Amniotic epithelial cell (primary cell): ENCODE data around the gene DVL1.

Experiments
- DNase-seq: peaks from one replicate; pipeline ENCODE4 v3.0.0-alpha.2; 2010; ENCODE audit warnings: low read depth

The DVL1 gene

GRCh38 chr1:1310476-1311053 lies 38.7 kb downstream of the DVL1 start:
- DNase-seq: no peak

- no peak for DNase-seq
These were observed 39.2 kb downstream of the DVL1 start for GRCh38 chr1:1310109-1310385.

- DNase-seq: no peak
These were observed 39.7 kb downstream of the DVL1 start for GRCh38 chr1:1309251-1310108.

GRCh38 chr1:1308756-1309250 lies 40.4 kb downstream of the DVL1 start:
- DNase-seq: no peak

- peak; percentile 90 for DNase-seq
These were observed 41.1 kb downstream of the DVL1 start, which contains the start of the genes ACAP3 and PUSL1 for GRCh38 chr1:1307923-1308755. Gene ACAP3, minus strand, starts transcription at chr1:1307930. Its CDS starts 115 bp downstream, at chr1:1307815. Gene PUSL1, plus strand, starts transcription at chr1:1308597. Its CDS starts 47 bp downstream, at chr1:1308644.

- DNase-seq: no peak
These were observed 41.8 kb downstream of the DVL1 start for GRCh38 chr1:1307261-1307922.

- no peak for DNase-seq
These were observed 42.5 kb downstream of the DVL1 start for GRCh38 chr1:1306661-1307260.

- no peak for DNase-seq
These were observed 43.1 kb downstream of the DVL1 start for GRCh38 chr1:1306070-1306660.

- DNase-seq: peak; percentile 70
These were observed 43.7 kb downstream of the DVL1 start for GRCh38 chr1:1305300-1306069.

GRCh38 chr1:1304331-1305299 lies 44.6 kb downstream of the DVL1 start:
- peak; percentile 85 for DNase-seq

GRCh38 chr1:1303736-1304135 lies 45.5 kb downstream of the DVL1 start:
- no peak for DNase-seq

- DNase-seq: no peak
These were observed 46.2 kb downstream of the DVL1 start for GRCh38 chr1:1302951-1303509.

GRCh38 chr1:1302006-1302430 lies 47.2 kb downstream of the DVL1 start:
- DNase-seq: no peak

GRCh38 chr1:1300352-1300739 lies 48.9 kb downstream of the DVL1 start:
- no peak for DNase-seq

GRCh38 chr1:1299686-1300351 lies 49.4 kb downstream of the DVL1 start:
- DNase-seq: no peak

GRCh38 chr1:1298861-1299685 lies 50.1 kb downstream of the DVL1 start:
- peak; percentile 15 for DNase-seq

GRCh38 chr1:1297802-1298424 lies 51.3 kb downstream of the DVL1 start:
- DNase-seq: no peak
